SJCRH30 (cell line): ENCODE results near the gene SH2B2. TPM values are rescaled to one million over a fixed set of nuclear protein-coding genes. Genes with fewer than 3 reads are reported as not detected.
A peak's percentile ranks its signal among the peaks of the same experiment; 100 is the strongest.

ENCODE experiments used
- DNase-seq, 2 experiments: peaks; one replicate each; pipeline ENCODE4 v3.0.0-alpha.2; 2015 to 2020
- H3K27ac ChIP-seq: fragments of 250-450 bp; sonication (Bioruptor Pico); 2 replicates; pipeline ENCODE4 v1.5.1; 2020; ENCODE audit warnings: mild to moderate bottlenecking, moderate library complexity
- H3K27me3 ChIP-seq: fragments of 250-450 bp; sonication (Bioruptor Pico); 2 replicates; pipeline ENCODE4 v1.5.1; 2020; ENCODE audit warnings: mild to moderate bottlenecking, moderate library complexity
- H3K36me3 ChIP-seq: fragments of 250-450 bp; sonication (Bioruptor Pico); 2 replicates; pipeline ENCODE4 v1.5.1; 2020; ENCODE audit warnings: mild to moderate bottlenecking, moderate library complexity
- H3K4me1 ChIP-seq: fragments of 250-450 bp; sonication (Bioruptor Pico); 2 replicates; pipeline ENCODE4 v1.5.1; 2020; ENCODE audit warnings: mild to moderate bottlenecking, moderate library complexity
- H3K4me3 ChIP-seq: fragments of 250-450 bp; sonication (Bioruptor Pico); 2 replicates; pipeline ENCODE4 v1.5.1; 2020; ENCODE audit warnings: mild to moderate bottlenecking, moderate library complexity
- H3K9me3 ChIP-seq: fragments of 250-450 bp; sonication (Bioruptor Pico); replicated peaks from 2 replicates; pipeline ENCODE4 v1.5.1; 2020; ENCODE audit warnings: mild to moderate bottlenecking, moderate library complexity
- total RNA-seq: library from RNA; depleted of rRNA; stranded (reverse); fragments of >200 nt; shearing (Covaris generic); gene quantifications from 2 replicates; pipeline ENCODE4 v1.2.3, GENCODE V29; 2014; rRNA removed

The SH2B2 gene
- 12.3 and 13.4 TPM in 2 replicates for total RNA-seq

DNA sequence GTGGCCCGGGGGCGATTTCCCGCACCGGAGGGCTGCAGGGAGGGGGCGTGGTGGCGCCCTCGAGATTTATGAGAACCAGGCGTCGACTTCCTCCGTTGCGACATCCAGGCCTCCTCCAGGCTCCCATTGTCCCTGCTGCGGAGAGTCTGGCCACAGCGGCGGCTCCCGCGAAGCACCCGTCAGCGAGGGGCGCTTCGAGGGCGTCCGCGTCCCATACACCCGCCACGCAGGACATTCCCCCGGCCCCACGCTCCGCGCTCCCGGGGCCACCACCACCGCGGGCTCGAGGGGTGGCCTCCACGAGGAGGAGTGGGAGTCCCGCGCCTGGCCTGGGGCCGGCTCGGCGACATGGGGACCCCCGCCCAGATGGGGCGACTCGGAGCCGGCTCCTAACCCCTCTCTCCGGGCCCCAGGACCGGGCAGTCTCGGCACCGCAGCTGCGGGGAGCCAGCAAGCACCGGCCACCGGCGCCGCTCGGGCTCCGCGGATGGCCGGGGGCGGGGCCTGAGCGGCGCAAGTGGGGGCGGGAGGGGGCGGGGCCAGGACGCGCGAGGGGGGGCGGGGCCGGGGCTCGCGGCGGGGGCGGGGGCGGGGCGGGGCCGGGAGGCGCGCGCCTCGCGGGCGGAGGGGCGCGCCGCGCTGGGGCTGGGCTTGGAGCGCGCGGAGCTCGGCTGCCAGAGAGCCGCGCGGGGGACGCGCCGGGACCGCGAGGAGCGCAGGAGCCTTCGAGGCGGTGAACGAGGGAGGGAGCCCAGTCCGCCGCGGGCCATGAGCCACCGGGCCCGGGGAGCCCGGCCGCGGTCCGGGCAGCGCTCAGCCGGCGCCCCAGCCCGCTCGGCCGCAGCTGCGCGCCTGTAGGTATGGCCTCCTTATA, at the start of gene SH2B2:
SH2B2 (plus strand) TSS at position 632 of the 874 bp plus-strand sequence. CDS start 13,683 bp downstream, outside the sequence.
- H3K4me1 ChIP-seq, result peaks cover 17% of the 10 kb centered on the region
- no peaks in the 10 kb centered on the region for H3K36me3 ChIP-seq
- H3K27me3 ChIP-seq, result no peaks in the 10 kb centered on the region
- peak; percentile 76 to 80 for DNase-seq
- peak within 1 kb of the TSS; percentile 81 for H3K27ac ChIP-seq
- H3K9me3 ChIP-seq, result no peaks in the 10 kb centered on the region
- peak within 1 kb of the TSS; percentile 90 for H3K4me3 ChIP-seq

GRCh38 chr7:102239206-102239820, 47.4 kb upstream of the SH2B2 start:
- Histone ChIP-seq H3K4me1 (no peaks in the 10 kb centered on the region), H3K9me3 (no peaks in the 10 kb centered on the region), H3K27ac (no peak overlapping the region), H3K27me3 (no peaks in the 10 kb centered on the region), H3K4me3 (no peak overlapping the region), H3K36me3 (peaks cover 14% of the 10 kb centered on the region)
- no peak for DNase-seq

DNA sequence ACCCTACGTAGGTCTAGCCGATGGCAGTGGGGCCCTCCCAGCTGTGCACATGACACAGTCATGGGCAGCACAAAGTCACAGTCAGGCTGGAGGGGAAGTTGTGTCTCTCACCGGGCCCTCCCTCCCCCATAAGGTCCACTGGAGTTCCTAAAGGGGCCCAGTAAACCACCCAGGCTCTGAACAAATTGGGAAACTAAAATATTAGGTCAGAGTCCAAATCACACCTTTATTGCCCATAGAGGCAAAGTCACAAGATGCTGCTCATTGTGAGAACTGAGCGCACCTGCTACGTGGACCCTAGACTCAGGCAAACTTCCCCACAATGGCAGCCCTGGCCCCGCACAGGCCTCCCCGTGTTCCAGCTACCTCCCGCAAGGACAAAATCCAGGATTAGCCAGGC, 45.2 kb upstream of the SH2B2 start:
- no peaks in the 10 kb centered on the region for H3K9me3 ChIP-seq
- DNase-seq, result no peak
- H3K4me1 ChIP-seq, result no peaks in the 10 kb centered on the region
- peaks cover 14% of the 10 kb centered on the region for H3K36me3 ChIP-seq
- H3K27ac ChIP-seq, result no peak overlapping the region
- H3K27me3 ChIP-seq, result no peaks in the 10 kb centered on the region
- H3K4me3 ChIP-seq, result no peak overlapping the region

DNA sequence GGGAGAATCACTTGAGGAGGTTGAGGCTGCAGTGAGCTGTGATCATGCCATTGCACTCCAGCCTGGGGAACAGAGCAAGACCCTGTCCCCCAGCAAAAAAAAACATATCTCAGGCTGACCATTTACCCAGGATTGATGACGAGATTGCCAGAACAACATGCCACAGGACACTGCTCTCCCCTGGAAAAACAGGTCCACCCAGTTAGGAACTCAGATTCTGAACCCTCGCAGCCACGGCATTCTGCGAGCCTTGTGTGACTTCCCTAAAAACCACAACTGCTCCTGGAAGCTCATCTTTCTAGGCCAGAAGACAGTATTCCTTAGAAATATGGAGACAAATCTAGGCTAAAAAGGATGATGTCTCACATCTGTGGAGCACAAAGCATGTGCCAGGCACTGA, 42.1 kb upstream of the SH2B2 start:
- no peaks in the 10 kb centered on the region for H3K27me3 ChIP-seq
- H3K4me1 ChIP-seq, result no peaks in the 10 kb centered on the region
- no peak overlapping the region for H3K4me3 ChIP-seq
- H3K9me3 ChIP-seq, result no peaks in the 10 kb centered on the region
- DNase-seq, result no peak
- H3K27ac ChIP-seq, result no peak overlapping the region
- peaks cover 15% of the 10 kb centered on the region for H3K36me3 ChIP-seq

GRCh38 chr7:102248081-102248455, 38.6 kb upstream of the SH2B2 start:
- Histone ChIP-seq H3K27ac (no peak overlapping the region), H3K9me3 (no peaks in the 10 kb centered on the region), H3K4me3 (no peak overlapping the region), H3K36me3 (peaks cover 7% of the 10 kb centered on the region; the same call in 1 of the 2 replicates), H3K27me3 (no peaks in the 10 kb centered on the region), H3K4me1 (peaks cover 13% of the 10 kb centered on the region)
- no peak for DNase-seq

DNA sequence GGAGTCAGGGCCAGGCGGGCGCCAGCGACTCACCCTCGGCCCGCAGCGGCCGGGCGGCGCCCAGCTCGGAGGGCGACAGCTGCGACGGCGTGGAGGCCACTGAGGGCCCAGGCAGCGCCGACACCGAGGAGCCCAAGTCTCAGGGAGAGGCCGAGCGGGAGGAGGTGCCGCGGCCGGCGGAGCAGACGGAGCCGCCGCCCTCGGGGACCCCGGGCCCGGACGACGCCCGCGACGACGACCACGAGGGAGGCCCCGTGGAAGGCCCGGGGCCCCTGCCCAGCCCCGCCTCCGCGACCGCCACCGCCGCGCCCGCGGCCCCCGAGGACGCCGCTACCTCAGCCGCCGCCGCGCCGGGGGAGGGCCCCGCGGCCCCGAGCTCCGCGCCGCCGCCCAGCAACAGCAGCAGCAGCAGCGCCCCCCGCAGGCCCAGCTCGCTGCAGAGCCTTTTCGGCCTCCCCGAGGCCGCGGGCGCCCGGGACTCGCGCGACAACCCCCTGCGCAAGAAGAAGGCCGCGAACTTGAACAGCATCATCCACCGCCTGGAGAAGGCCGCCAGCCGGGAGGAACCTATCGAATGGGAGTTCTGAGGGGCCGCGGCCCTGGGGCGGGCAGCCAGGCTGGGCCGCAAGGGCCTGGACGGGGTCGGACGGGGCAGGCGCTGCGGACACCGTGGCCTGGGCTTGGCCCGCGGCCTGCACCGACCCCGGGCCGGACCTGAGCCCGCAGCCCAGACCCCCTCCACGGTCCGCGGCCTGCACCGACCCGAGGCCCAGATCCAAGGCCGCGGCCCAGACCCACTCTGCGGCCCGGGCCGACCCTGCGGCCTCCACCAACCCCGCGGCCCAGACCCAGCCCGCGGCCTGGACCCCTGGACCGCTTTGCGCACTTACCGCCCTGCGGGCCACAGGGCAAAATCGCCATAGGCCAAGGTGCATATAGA, 37.9 kb upstream of the SH2B2 start:
- peaks cover 20% of the 10 kb centered on the region for H3K4me1 ChIP-seq
- H3K27ac ChIP-seq, result no peak overlapping the region
- H3K27me3 ChIP-seq, result no peaks in the 10 kb centered on the region
- DNase-seq, result no peak
- H3K9me3 ChIP-seq, result no peaks in the 10 kb centered on the region
- H3K4me3 ChIP-seq, result no peak overlapping the region
- peaks cover 4% of the 10 kb centered on the region; the same call in 1 of the 2 replicates for H3K36me3 ChIP-seq

- no peaks in the 10 kb centered on the region for H3K27me3 ChIP-seq
- H3K9me3 ChIP-seq, result no peaks in the 10 kb centered on the region
- H3K4me1 ChIP-seq, result peaks cover 32% of the 10 kb centered on the region
- H3K4me3 ChIP-seq, result no peak overlapping the region
- peaks cover 4% of the 10 kb centered on the region; the same call in 1 of the 2 replicates for H3K36me3 ChIP-seq
- DNase-seq, result no peak
- no peak overlapping the region for H3K27ac ChIP-seq
Measured at GRCh38 chr7:102251531-102252365, 34.9 kb upstream of the SH2B2 start.

DNA sequence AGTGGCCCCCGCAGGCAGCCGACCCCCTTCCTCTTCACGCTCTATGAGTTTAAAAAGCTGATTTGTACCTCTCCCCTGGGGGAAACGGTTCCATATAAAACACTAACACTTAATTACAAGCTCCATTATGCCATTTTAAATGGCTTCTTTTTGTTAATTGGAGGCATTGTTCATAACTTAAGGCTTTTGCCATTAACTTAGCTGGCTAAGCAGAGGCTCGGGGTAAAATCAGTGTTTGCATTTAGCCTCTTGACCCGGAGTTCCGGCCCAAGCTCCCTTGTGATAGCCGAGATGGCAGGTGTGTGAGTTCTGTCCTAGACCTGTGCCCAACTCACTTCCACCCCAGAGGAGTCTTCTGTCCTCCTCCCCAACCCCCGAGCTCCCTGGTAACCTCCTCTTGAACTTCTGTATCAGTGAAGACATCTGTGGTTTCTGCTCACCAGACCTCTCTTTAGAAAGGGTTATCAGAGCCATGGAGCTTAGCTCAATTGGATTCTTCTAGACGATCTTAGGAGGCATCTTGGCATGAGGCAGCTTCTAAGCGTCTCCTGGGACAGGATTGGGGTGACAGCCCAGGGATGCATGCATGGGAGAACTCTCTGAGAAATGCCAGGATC, 34.2 kb upstream of the SH2B2 start:
- Histone ChIP-seq H3K9me3 (no peaks in the 10 kb centered on the region), H3K4me3 (no peak overlapping the region), H3K27ac (peak overlapping the region; percentile 89; the same call in 1 of the 2 replicates), H3K4me1 (peaks cover 32% of the 10 kb centered on the region), H3K36me3 (peaks cover 1% of the 10 kb centered on the region; the same call in 1 of the 2 replicates), H3K27me3 (no peaks in the 10 kb centered on the region)
- DNase-seq, result no peak

GRCh38 chr7:102253066-102253972, 33.3 kb upstream of the SH2B2 start:
- DNase-seq, result no peak

GRCh38 chr7:102253973-102254370, 32.7 kb upstream of the SH2B2 start:
- DNase-seq, result peak; percentile 99 to 100
- H3K4me3 ChIP-seq, result peak overlapping the region; percentile 38
- H3K4me1 ChIP-seq, result peaks cover 32% of the 10 kb centered on the region
- H3K9me3 ChIP-seq, result no peaks in the 10 kb centered on the region
- H3K36me3 ChIP-seq, result no peaks in the 10 kb centered on the region; the same call in 1 of the 2 replicates
- H3K27ac ChIP-seq, result peak overlapping the region; percentile 89
- H3K27me3 ChIP-seq, result no peaks in the 10 kb centered on the region

More at GRCh38 chr7:102253066-102253972, 33.3 kb upstream of the SH2B2 start:
- Histone ChIP-seq H3K27ac (peak overlapping the region; percentile 89), H3K27me3 (no peaks in the 10 kb centered on the region), H3K4me3 (peak overlapping the region; percentile 38), H3K36me3 (no peaks in the 10 kb centered on the region; the same call in 1 of the 2 replicates), H3K4me1 (peaks cover 32% of the 10 kb centered on the region), H3K9me3 (no peaks in the 10 kb centered on the region)

DNA sequence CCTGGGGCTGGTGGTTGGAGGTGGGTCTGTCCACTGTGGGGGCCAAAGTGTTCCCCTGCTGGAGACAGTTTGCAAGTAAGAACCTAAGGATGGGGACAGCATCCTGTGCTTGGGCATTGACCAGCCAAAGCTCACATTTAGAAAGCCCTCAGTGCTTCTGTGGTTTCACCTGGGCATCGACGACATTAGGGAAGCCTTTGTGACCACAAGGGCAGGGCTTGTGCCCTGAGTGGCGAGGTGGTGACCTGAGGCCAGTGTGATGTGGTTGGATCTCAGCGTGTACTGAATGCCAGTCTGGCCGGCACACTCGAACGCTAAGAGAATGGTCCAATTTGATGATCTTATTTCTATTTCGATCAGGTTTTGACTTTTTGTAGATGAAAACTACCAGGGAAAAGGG, 32.1 kb upstream of the SH2B2 start:
- Histone ChIP-seq H3K4me1 (peaks cover 32% of the 10 kb centered on the region), H3K27ac (peak overlapping the region; percentile 89)

GRCh38 chr7:102255501-102255900, 31.2 kb upstream of the SH2B2 start:
- Histone ChIP-seq H3K9me3 (no peaks in the 10 kb centered on the region), H3K27ac (no peak overlapping the region), H3K4me3 (no peak overlapping the region), H3K4me1 (peaks cover 32% of the 10 kb centered on the region), H3K27me3 (no peaks in the 10 kb centered on the region), H3K36me3 (no peaks in the 10 kb centered on the region)
- DNase-seq, result no peak

More for the DNA sequence above, 32.1 kb upstream of the SH2B2 start:
- Histone ChIP-seq H3K9me3 (no peaks in the 10 kb centered on the region), H3K27me3 (no peaks in the 10 kb centered on the region), H3K4me3 (peak overlapping the region; percentile 22), H3K36me3 (no peaks in the 10 kb centered on the region; the same call in 1 of the 2 replicates)
- no peak for DNase-seq
